AG04450 (cell line): ENCODE data around the gene SUMO4. TPM values are rescaled to one million over a fixed set of nuclear protein-coding genes. Genes with fewer than 3 reads are reported as not detected.

Experiments
- CTCF ChIA-PET: fragments of 300-600, 350-600 bp; formaldehyde crosslinking; extraction: SDS; loops from one replicate; lab custom pipeline; 2022; ENCODE audit warnings: antibody characterized with exemption, inconsistent platforms; lab: Charles Lee
- POLR2A ChIA-PET: fragments of 350-600 bp; formaldehyde crosslinking; extraction: SDS; loops from one replicate; lab custom pipeline; 2021; ENCODE audit warnings: antibody characterized with exemption, inconsistent platforms; lab: Yijun Ruan, JAX
- DNase-seq: peaks from one replicate; pipeline ENCODE4 v3.0.0-alpha.2; 2011; ENCODE audit warnings: low read depth, low spot score
- H3K27ac ChIP-seq: one replicate; pipeline ENCODE4 v1.5.1; 2012; ENCODE audit warnings: low read depth, low read length, control low read depth
- H3K27me3 ChIP-seq: one replicate; pipeline ENCODE4 v1.6.0; 2012; ENCODE audit warnings: low read length; ENCODE audit not compliant: control insufficient read depth, insufficient read depth
- H3K4me3 ChIP-seq: 2 replicates; pipeline ENCODE4 v1.5.1; 2011; ENCODE audit warnings: mild to moderate bottlenecking, low read depth, low read length, control low read depth
- H3K9me3 ChIP-seq: 2 replicates; pipeline ENCODE4 v1.5.1; 2012; ENCODE audit warnings: low read length; ENCODE audit not compliant: control insufficient read depth, insufficient read depth
- CTCF ChIP-seq: IDR thresholded peaks from 2 replicates; pipeline ENCODE4 v1.5.1; 2011; ENCODE audit warnings: low read depth, low read length, control low read depth, inconsistent platforms
- polyA plus RNA-seq: library from polyadenylated mRNA; depleted of rRNA; stranded (reverse); fragments of >200 nt; gene quantifications from 2 replicates; pipeline ENCODE4 v1.2.3, GENCODE V29; 2011

The SUMO4 gene
- polyA plus RNA-seq, 1 experiment: 0.17 TPM

GRCh38 chr6:149359440-149359839, 40.6 kb upstream of the SUMO4 start:
- Histone ChIP-seq H3K4me3 (no peak overlapping the region), H3K9me3 (no peaks in the 10 kb centered on the region; the same call in 1 of the 2 replicates), H3K27ac (no peak overlapping the region), H3K27me3 (no peaks in the 10 kb centered on the region)
- no peak for TF ChIP-seq CTCF
- no peak for DNase-seq
- ChIA-PET CTCF (interaction anchor here (1.3 kb wide), 1 partner anchor 9 kb away, joined by 4 read pairs; no protein-coding TSS in a partner anchor), POLR2A (interaction anchor here (0.7 kb wide), 1 partner anchor 42 kb away, joined by 3 read pairs; the partner anchor contains the start of gene TAB2)

DNA sequence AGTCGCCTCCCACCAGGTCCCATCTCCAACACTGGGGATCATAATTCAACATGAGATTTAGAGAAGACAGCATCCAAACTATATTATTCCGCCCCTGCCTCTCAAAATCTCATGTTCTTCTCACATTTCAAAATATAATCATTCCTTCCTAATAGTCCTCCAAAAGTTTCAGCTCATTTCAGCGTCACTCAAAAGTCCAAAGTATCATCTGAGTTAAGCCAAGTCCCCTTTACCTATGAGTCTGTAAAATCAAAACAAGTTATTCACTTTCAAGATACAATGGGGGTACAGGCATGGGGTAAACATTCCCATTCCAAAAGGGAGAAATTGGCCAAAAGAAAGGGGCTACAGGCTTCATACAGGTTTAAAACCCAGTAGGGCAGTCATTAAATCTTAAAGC, 39.5 kb upstream of the SUMO4 start:
- CTCF ChIA-PET: no interaction called here
- no peaks in the 10 kb centered on the region for H3K27me3 ChIP-seq
- no peak overlapping the region for H3K27ac ChIP-seq
- no peaks in the 10 kb centered on the region; the same call in 1 of the 2 replicates for H3K9me3 ChIP-seq
- POLR2A ChIA-PET: no interaction called here
- no peak for TF ChIP-seq CTCF
- H3K4me3 ChIP-seq: no peak overlapping the region
- DNase-seq: no peak

GRCh38 chr6:149362289-149362688, 37.8 kb upstream of the SUMO4 start:
- H3K27ac ChIP-seq: no peak overlapping the region
- no peak for TF ChIP-seq CTCF
- no peaks in the 10 kb centered on the region; the same call in 1 of the 2 replicates for H3K9me3 ChIP-seq
- POLR2A ChIA-PET: interaction anchor here (0.7 kb wide), 1 partner anchor 12 kb away, joined by 4 read pairs; no protein-coding TSS in a partner anchor
- CTCF ChIA-PET: no interaction called here
- no peak overlapping the region for H3K4me3 ChIP-seq
- no peak for DNase-seq
- no peaks in the 10 kb centered on the region for H3K27me3 ChIP-seq

DNA sequence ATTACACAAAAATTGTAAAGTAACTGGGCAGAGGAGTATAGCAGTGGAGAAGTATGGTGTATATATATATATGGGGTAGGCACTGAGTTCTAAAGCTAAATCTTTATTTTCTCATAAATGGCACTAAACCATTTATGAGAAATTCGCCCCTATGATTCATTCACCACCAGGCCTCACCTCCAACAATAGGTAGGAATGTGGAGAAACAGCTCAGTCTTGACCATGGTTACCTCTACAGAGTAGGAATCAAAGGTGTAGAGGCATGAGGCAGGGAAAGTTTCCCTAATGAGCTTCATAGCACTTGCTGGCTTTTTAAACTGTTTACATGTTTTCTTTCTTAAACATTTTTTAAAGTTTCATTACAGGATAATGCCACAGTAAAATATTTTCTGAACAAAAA, 36.9 kb upstream of the SUMO4 start:
- no peak overlapping the region for H3K27ac ChIP-seq
- H3K4me3 ChIP-seq: no peak overlapping the region
- no peaks in the 10 kb centered on the region for H3K27me3 ChIP-seq
- no peak for TF ChIP-seq CTCF
- no peak for DNase-seq
- POLR2A ChIA-PET: interaction anchor here (0.7 kb wide), 1 partner anchor 12 kb away, joined by 4 read pairs; no protein-coding TSS in a partner anchor
- H3K9me3 ChIP-seq: no peaks in the 10 kb centered on the region; the same call in 1 of the 2 replicates
- CTCF ChIA-PET: no interaction called here

DNA sequence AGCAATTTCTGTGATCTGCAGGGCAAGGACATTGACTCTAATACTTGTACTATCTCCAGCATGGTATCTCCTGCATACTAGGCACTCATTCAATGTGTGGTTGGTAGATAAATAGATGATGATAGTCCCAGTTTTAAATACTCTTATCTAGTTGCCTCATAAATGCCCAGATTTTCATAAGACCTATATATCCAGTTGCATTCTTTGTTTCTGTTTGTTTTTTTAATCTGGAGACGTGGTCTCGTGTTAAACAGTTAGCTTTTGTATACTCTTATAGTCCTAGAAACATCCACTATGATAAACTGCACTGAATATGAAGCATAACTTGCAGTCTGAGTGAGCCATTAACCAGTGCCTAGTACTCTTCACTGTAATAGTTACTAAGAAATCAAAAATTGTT, 35.5 kb upstream of the SUMO4 start:
- TF ChIP-seq CTCF: no peak
- Histone ChIP-seq H3K4me3 (no peak overlapping the region), H3K27ac (no peak overlapping the region), H3K27me3 (no peaks in the 10 kb centered on the region), H3K9me3 (no peaks in the 10 kb centered on the region; the same call in 1 of the 2 replicates)
- ChIA-PET CTCF (no interaction called here), POLR2A (no interaction called here)
- DNase-seq: peak; percentile 23
